CD1c-positive myeloid dendritic cell (primary cell): ENCODE measurements around the gene PIGL.

Source experiments
- DNase-seq: peaks from one replicate; pipeline ENCODE4 v3.0.0-alpha.2; 2016; ENCODE audit errors: extremely low spot score

PIGL gene

GRCh38 chr17:16352667-16353316 is 135.8 kb downstream of the PIGL start:
- DNase-seq, result peak; percentile 25

DNA sequence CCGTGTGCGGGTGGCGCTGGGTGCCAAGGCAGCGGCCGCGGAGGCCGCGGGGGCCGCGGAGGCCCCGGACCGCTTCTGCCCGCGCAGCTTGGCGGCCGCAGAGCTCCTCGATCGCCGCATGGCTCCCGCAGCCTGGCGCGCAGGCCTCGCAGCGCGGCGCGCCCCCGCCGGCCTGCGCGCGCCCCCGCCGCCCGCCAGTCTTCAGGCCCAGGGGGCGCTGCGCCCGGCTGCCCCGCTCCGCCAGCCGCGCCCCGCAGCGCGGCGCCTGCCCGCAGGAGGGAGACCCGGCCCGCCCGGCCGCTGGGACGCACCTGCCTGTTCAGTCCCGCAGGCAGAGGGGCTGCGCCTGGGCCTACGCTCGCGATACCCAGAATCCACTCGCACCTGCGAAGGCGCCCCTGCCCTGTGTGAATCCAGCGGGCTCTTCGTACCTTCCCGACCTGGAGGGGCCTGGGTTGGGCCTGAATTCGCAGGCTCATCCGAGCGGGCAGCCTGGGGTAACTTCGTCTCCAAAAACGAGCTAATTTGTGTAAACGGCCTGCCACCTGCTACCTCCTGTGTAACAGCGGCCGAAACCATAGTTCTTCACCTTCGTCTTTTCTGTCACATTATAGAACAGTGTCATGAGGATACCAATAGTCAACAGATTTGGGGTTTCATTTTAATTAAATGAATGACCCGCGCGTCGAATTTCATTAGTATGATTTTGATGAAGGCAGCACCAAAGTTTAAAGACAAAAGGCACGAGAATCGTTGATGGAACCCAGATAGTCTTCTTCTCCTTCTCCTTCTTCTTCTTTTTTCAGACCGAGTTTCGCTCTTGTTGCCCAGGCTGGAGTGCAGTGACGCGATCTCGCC is 136.5 kb downstream of the PIGL start, which contains the start of gene CENPV:
TSS of gene CENPV (minus strand) at position 153 of the 858 bp plus-strand sequence. CDS start at position 120, 33 bp downstream.
- DNase-seq, result peak; percentile 59

- DNase-seq, result no peak
Observed at GRCh38 chr17:16354585-16354984, 137.6 kb downstream of the PIGL start.

- DNase-seq, result no peak
Observed at GRCh38 chr17:16358394-16358793, 141.4 kb downstream of the PIGL start.

GRCh38 chr17:16361874-16362273 is 144.9 kb downstream of the PIGL start:
- DNase-seq, result no peak

GRCh38 chr17:16363749-16364536 is 146.9 kb downstream of the PIGL start:
- DNase-seq, result peak; percentile 83

- DNase-seq, result no peak
Observed at GRCh38 chr17:16364625-16365024, 147.6 kb downstream of the PIGL start.

- DNase-seq, result peak; percentile 10
Observed at GRCh38 chr17:16371742-16372141, 154.7 kb downstream of the PIGL start.

DNA sequence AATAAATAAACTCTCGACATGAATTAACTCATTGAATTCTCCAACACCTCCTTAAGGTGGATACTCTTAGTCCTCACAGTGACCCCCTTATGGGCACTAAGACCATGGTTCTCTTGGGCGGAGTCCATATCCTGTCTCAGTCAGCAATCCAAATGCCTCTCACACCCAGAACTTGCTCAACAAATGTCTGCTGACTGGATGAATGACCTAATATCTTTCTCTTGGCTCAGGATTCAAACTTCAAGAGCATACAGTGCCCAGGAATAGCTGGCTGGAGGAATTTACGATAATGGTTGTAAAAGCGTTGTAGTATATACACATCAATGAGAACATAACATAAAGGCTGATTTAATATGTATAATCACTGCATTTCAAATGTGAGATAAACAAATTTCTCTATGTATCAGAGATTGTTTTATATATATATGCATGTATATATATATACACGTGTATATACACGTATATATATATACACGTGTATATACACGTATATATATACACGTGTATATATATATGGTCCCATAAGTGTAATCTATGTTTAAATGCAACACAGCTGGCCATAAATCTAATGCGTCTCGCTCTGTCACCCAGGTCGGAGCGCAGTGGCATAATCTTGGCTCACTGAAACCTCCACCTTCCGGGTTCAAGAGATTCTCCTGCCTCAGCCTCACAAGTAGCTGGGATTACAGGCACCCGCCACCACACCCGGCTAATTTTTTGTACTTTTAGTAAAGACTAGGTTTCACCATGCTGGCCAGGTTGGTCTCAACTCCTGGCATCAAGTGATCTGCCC is 157.3 kb downstream of the PIGL start:
- DNase-seq, result peak; percentile 12
